ENCODE data around the gene KIAA1328. TPM values are rescaled to one million over a fixed set of nuclear protein-coding genes. Genes with fewer than 3 reads are reported as not detected.

KIAA1328 gene
- total RNA-seq, 1 experiment from 2014 or later = 6.2 TPM

DNA sequence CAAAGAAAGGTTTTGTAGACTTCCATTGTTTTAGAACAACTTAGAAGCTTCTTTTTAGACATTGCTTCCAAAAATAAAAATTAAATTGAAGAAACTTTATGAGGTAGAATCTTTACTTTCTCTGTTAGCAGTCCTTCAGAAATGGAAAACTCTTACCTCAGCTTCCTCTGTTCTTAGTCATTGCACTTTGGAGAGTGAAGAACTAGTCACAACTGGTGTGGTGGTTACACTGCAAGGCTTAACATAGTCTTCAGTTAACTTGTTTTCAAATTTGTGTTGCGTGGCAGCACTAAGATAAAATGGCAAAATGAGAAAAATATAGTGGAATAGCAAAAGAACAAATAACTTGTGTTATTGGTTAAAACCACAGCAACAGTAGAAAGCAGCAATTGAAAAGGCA is 332.6 kb downstream of the KIAA1328 start:
- DNase-seq (ENCODE audit: low read depth, low spot score) = no peak
- no peaks in the 10 kb centered on the region for H3K36me3 ChIP-seq (ENCODE audit: control insufficient read depth, insufficient read depth, low read length)
- no TSS peak for BruUV-seq (replicated peaks)
- TF ChIP-seq SIN3A (IDR thresholded peaks at IDR 0.05; ENCODE audit: borderline replicate concordance, insufficient read depth, low read depth, low read length) (no peak), POLR2AphosphoS5 (IDR thresholded peaks at IDR 0.05; ENCODE audit: low read depth, low read length) (no peak), TCF7L2 (IDR thresholded peaks at IDR 0.05; ENCODE audit: low read depth, low read length) (no peak)
- TF ChIP-seq, protein P1, sequence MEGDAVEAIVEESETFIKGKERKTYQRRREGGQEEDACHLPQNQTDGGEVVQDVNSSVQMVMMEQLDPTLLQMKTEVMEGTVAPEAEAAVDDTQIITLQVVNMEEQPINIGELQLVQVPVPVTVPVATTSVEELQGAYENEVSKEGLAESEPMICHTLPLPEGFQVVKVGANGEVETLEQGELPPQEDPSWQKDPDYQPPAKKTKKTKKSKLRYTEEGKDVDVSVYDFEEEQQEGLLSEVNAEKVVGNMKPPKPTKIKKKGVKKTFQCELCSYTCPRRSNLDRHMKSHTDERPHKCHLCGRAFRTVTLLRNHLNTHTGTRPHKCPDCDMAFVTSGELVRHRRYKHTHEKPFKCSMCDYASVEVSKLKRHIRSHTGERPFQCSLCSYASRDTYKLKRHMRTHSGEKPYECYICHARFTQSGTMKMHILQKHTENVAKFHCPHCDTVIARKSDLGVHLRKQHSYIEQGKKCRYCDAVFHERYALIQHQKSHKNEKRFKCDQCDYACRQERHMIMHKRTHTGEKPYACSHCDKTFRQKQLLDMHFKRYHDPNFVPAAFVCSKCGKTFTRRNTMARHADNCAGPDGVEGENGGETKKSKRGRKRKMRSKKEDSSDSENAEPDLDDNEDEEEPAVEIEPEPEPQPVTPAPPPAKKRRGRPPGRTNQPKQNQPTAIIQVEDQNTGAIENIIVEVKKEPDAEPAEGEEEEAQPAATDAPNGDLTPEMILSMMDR (IDR thresholded peaks at IDR 0.05) = no peak
- TF ChIP-seq, protein P2, sequence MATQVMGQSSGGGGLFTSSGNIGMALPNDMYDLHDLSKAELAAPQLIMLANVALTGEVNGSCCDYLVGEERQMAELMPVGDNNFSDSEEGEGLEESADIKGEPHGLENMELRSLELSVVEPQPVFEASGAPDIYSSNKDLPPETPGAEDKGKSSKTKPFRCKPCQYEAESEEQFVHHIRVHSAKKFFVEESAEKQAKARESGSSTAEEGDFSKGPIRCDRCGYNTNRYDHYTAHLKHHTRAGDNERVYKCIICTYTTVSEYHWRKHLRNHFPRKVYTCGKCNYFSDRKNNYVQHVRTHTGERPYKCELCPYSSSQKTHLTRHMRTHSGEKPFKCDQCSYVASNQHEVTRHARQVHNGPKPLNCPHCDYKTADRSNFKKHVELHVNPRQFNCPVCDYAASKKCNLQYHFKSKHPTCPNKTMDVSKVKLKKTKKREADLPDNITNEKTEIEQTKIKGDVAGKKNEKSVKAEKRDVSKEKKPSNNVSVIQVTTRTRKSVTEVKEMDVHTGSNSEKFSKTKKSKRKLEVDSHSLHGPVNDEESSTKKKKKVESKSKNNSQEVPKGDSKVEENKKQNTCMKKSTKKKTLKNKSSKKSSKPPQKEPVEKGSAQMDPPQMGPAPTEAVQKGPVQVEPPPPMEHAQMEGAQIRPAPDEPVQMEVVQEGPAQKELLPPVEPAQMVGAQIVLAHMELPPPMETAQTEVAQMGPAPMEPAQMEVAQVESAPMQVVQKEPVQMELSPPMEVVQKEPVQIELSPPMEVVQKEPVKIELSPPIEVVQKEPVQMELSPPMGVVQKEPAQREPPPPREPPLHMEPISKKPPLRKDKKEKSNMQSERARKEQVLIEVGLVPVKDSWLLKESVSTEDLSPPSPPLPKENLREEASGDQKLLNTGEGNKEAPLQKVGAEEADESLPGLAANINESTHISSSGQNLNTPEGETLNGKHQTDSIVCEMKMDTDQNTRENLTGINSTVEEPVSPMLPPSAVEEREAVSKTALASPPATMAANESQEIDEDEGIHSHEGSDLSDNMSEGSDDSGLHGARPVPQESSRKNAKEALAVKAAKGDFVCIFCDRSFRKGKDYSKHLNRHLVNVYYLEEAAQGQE (IDR thresholded peaks at IDR 0.05; ENCODE audit: insufficient read depth in 1 of 2, low read depth in 2 of 2, low read length in 1 of 2) = no peak
- no peak overlapping the region for H3K27ac ChIP-seq (ENCODE audit: low read length)
- no peaks in the 10 kb centered on the region for H3K9me3 ChIP-seq (ENCODE audit: control insufficient read depth, insufficient read depth, low read depth, low read length)
- no peak overlapping the region for H3K4me3 ChIP-seq (ENCODE audit: low read depth in 2 of 2, low read length in 2 of 2)
- no peaks in the 10 kb centered on the region for H3K4me1 ChIP-seq (ENCODE audit: control insufficient read depth, insufficient read depth, low read length)
- H3K27me3 ChIP-seq (ENCODE audit: control insufficient read depth, insufficient read depth, low read length) = no peaks in the 10 kb centered on the region
- ChIA-PET POLR2A (no interaction called here), CTCF (no interaction called here)
- intact Hi-C loops (cut with micrococcal nuclease; ENCODE audit: unreplicated experiment) = no loop called here
- no peak for ATAC-seq
- in situ Hi-C loops (cut with HindIII; ENCODE audit: low pct_unique_long_range_greater_than_20kb, low sequenced_read_pairs) = no loop called here

DNA sequence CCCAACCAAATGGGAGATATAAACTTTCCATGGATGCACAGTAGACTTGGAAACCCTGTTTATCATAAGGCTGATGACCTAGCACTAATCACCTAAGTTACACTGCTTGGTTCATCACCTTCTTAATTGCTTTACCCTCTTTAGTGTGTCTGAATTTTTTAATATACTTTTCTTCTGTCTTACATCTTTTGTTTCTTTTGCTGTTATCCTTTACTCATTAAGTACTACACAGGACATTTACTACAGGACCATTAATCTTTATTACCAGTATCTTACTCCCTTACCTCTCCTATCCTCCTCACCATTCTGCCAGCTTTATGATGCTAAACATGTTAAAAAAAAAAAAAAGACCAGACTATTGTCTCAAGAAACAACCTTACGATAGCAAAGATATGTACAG is 333.6 kb downstream of the KIAA1328 start:
- Histone ChIP-seq H3K36me3 (ENCODE audit: control insufficient read depth, insufficient read depth, low read length) (no peaks in the 10 kb centered on the region), H3K4me3 (ENCODE audit: low read depth in 2 of 2, low read length in 2 of 2) (no peak overlapping the region), H3K27me3 (ENCODE audit: control insufficient read depth, insufficient read depth, low read length) (no peaks in the 10 kb centered on the region), H3K9me3 (ENCODE audit: control insufficient read depth, insufficient read depth, low read depth, low read length) (no peaks in the 10 kb centered on the region), H3K27ac (ENCODE audit: low read length) (no peak overlapping the region), H3K4me1 (ENCODE audit: control insufficient read depth, insufficient read depth, low read length) (no peaks in the 10 kb centered on the region)
- BruUV-seq (replicated peaks) = no TSS peak
- ChIA-PET POLR2A (no interaction called here), CTCF (no interaction called here)
- DNase-seq (ENCODE audit: low read depth, low spot score) (no peak), ATAC-seq (no peak)
- TF ChIP-seq, protein P2 (IDR thresholded peaks at IDR 0.05; ENCODE audit: insufficient read depth in 1 of 2, low read depth in 2 of 2, low read length in 1 of 2) = no peak
- no peak for TF ChIP-seq TCF7L2 (IDR thresholded peaks at IDR 0.05; ENCODE audit: low read depth, low read length)
- TF ChIP-seq SIN3A (IDR thresholded peaks at IDR 0.05; ENCODE audit: borderline replicate concordance, insufficient read depth, low read depth, low read length) = no peak
- no peak for TF ChIP-seq POLR2AphosphoS5 (IDR thresholded peaks at IDR 0.05; ENCODE audit: low read depth, low read length)
- TF ChIP-seq, protein P1 (IDR thresholded peaks at IDR 0.05) = no peak
- intact Hi-C loops (cut with micrococcal nuclease; ENCODE audit: unreplicated experiment) = no loop called here
- in situ Hi-C loops (cut with HindIII; ENCODE audit: low pct_unique_long_range_greater_than_20kb, low sequenced_read_pairs) = no loop called here
